Measurements from ENCODE around the gene FAM240A. TPM values are rescaled to one million over a fixed set of nuclear protein-coding genes. Genes with fewer than 3 reads are reported as not detected.

The FAM240A gene
- total RNA-seq, 1 experiment from 2014 or later: not detected

GRCh38 chr3:46667657-46668056, 55.3 kb downstream of the FAM240A start:
- no peaks in the 10 kb centered on the region for H3K9me3 ChIP-seq (ENCODE audit: low read depth, low read length, poor library complexity, severe bottlenecking)
- DNase-seq (ENCODE audit: low spot score): no peak
- H3K27ac ChIP-seq (ENCODE audit: low read depth, low read length, poor library complexity, severe bottlenecking): no peak overlapping the region
- ChIA-PET POLR2A (ENCODE audit: low non-redundant PET) (no interaction called here), CTCF (no interaction called here)
- no peaks in the 10 kb centered on the region for H3K36me3 ChIP-seq (ENCODE audit: insufficient read depth, low read length, poor library complexity, severe bottlenecking)
- H3K4me3 ChIP-seq (ENCODE audit: low read depth, low read length, poor library complexity, severe bottlenecking): no peak overlapping the region
- H3K27me3 ChIP-seq (replicated peaks; ENCODE audit: insufficient read depth, low read depth, low read length, poor library complexity): no peaks in the 10 kb centered on the region
- H3K4me1 ChIP-seq (ENCODE audit: insufficient read depth, low read length, poor library complexity, severe bottlenecking): no peaks in the 10 kb centered on the region
- BruUV-seq (replicated peaks): no TSS peak
- TF ChIP-seq EZH2 (IDR thresholded peaks at IDR 0.05; ENCODE audit: borderline replicate concordance, low read depth, low read length, poor library complexity, severe bottlenecking): no peak
- TF ChIP-seq, protein P1, sequence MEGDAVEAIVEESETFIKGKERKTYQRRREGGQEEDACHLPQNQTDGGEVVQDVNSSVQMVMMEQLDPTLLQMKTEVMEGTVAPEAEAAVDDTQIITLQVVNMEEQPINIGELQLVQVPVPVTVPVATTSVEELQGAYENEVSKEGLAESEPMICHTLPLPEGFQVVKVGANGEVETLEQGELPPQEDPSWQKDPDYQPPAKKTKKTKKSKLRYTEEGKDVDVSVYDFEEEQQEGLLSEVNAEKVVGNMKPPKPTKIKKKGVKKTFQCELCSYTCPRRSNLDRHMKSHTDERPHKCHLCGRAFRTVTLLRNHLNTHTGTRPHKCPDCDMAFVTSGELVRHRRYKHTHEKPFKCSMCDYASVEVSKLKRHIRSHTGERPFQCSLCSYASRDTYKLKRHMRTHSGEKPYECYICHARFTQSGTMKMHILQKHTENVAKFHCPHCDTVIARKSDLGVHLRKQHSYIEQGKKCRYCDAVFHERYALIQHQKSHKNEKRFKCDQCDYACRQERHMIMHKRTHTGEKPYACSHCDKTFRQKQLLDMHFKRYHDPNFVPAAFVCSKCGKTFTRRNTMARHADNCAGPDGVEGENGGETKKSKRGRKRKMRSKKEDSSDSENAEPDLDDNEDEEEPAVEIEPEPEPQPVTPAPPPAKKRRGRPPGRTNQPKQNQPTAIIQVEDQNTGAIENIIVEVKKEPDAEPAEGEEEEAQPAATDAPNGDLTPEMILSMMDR (conservative IDR thresholded peaks at IDR 0.05; ENCODE audit: low read depth, low read length): no peak
- intact Hi-C loops (cut with micrococcal nuclease; ENCODE audit: unreplicated experiment): no loop called here

DNA sequence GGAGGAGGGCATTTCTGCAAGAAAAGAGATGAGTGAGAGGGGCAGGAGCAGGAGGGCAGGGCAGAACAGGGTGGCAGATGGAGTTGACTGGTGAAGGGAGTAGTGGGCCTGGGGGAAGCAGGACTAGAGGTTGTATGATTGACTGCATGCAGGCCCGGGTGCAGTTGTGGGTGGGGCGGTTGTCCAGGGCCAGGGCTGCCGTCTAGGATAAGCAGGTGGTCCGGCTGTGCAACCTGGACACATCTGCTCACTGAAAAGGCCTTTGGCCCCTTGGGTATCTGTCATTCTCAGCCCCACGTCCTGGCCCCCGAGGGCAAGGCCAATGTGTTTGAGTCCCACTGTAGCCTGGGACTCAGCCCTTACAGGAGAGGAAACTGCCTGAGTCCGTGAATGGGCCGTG, 55.8 kb downstream of the FAM240A start:
- TF ChIP-seq, protein P1 (conservative IDR thresholded peaks at IDR 0.05; ENCODE audit: low read depth, low read length): no peak
- TF ChIP-seq EZH2 (IDR thresholded peaks at IDR 0.05; ENCODE audit: borderline replicate concordance, low read depth, low read length, poor library complexity, severe bottlenecking): no peak
- intact Hi-C loops (cut with micrococcal nuclease; ENCODE audit: unreplicated experiment): no loop called here
- Histone ChIP-seq H3K4me3 (ENCODE audit: low read depth, low read length, poor library complexity, severe bottlenecking) (no peak overlapping the region), H3K27me3 (replicated peaks; ENCODE audit: insufficient read depth, low read depth, low read length, poor library complexity) (no peaks in the 10 kb centered on the region), H3K9me3 (ENCODE audit: low read depth, low read length, poor library complexity, severe bottlenecking) (no peaks in the 10 kb centered on the region), H3K27ac (ENCODE audit: low read depth, low read length, poor library complexity, severe bottlenecking) (no peak overlapping the region), H3K4me1 (ENCODE audit: insufficient read depth, low read length, poor library complexity, severe bottlenecking) (no peaks in the 10 kb centered on the region), H3K36me3 (ENCODE audit: insufficient read depth, low read length, poor library complexity, severe bottlenecking) (no peaks in the 10 kb centered on the region)
- CTCF ChIA-PET: interaction anchor here (0.7 kb wide), 1 partner anchor 46 kb away, joined by 4 read pairs; no protein-coding TSS in a partner anchor
- no TSS peak for BruUV-seq (replicated peaks)
- no peak for DNase-seq (ENCODE audit: low spot score)
- POLR2A ChIA-PET (ENCODE audit: low non-redundant PET): no interaction called here

- ChIA-PET CTCF (interaction anchor here (0.7 kb wide), 1 partner anchor 45 kb away, joined by 4 read pairs; no protein-coding TSS in a partner anchor), POLR2A (ENCODE audit: low non-redundant PET) (no interaction called here)
- TF ChIP-seq, protein P1 (conservative IDR thresholded peaks at IDR 0.05; ENCODE audit: low read depth, low read length): no peak
- TF ChIP-seq EZH2 (IDR thresholded peaks at IDR 0.05; ENCODE audit: borderline replicate concordance, low read depth, low read length, poor library complexity, severe bottlenecking): no peak
- intact Hi-C loops (cut with micrococcal nuclease; ENCODE audit: unreplicated experiment): no loop called here
- Histone ChIP-seq H3K27ac (ENCODE audit: low read depth, low read length, poor library complexity, severe bottlenecking) (no peak overlapping the region), H3K27me3 (replicated peaks; ENCODE audit: insufficient read depth, low read depth, low read length, poor library complexity) (no peaks in the 10 kb centered on the region), H3K36me3 (ENCODE audit: insufficient read depth, low read length, poor library complexity, severe bottlenecking) (no peaks in the 10 kb centered on the region), H3K4me3 (ENCODE audit: low read depth, low read length, poor library complexity, severe bottlenecking) (no peak overlapping the region), H3K4me1 (ENCODE audit: insufficient read depth, low read length, poor library complexity, severe bottlenecking) (no peaks in the 10 kb centered on the region), H3K9me3 (ENCODE audit: low read depth, low read length, poor library complexity, severe bottlenecking) (no peaks in the 10 kb centered on the region)
- no TSS peak for BruUV-seq (replicated peaks)
- no peak for DNase-seq (ENCODE audit: low spot score)
Observed at GRCh38 chr3:46668591-46668990, 56.3 kb downstream of the FAM240A start.

All from A673 (cell line).